T-helper 1 cell (primary cell): ENCODE results near the gene ARHGAP22.

Source experiments
- DNase-seq, 5 donors: peaks; one replicate each; pipeline ENCODE4 v3.0.0-alpha.2; 2012 to 2020

The ARHGAP22 gene

DNA sequence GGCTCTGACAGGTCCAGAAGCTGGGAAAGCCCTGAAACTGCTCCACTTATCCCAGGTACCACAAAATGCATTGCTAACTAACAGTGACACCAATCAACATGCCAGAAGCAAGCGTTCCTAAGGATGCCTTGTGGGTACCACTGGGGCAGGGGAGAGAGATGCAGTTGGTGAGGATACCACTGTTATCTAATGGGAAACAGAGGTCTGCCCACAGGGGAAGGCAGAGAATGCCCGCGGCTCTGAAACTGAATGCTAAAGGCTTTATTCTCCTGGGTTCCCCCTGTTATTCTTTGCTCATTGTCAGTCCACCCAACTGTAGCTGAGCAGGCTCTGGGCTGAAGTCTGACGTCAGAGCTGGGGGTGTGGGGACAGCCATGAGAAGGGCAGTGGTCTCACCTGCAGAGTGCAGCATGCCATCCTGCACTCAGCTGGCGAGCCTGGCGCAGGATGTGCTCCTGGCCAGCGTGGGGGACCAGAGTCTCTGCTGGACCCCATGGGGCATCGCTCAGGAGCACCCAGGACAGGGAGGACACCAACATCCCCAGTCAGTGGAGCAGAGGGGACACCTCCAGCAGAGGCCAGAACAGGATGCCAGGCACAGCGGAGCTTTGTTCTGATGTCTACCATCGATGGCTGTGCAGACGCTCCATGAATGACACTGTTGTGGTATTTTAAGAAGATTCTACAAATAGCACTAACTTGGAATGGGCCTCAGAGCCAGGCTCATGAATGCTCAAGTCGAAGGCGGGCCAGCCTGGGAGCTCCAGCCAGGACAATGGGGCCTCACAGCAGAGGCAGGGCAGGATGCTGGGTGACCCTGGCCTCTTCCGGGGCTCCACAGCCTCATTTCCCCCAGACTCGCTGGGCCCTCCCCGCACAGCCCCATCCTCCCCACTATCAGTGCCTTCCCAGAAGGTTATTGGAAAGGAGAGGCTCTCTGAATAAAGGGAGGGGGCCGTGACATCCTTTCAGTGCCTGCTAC, 95.8 kb downstream of the ARHGAP22 start:
- no peak for DNase-seq

DNA sequence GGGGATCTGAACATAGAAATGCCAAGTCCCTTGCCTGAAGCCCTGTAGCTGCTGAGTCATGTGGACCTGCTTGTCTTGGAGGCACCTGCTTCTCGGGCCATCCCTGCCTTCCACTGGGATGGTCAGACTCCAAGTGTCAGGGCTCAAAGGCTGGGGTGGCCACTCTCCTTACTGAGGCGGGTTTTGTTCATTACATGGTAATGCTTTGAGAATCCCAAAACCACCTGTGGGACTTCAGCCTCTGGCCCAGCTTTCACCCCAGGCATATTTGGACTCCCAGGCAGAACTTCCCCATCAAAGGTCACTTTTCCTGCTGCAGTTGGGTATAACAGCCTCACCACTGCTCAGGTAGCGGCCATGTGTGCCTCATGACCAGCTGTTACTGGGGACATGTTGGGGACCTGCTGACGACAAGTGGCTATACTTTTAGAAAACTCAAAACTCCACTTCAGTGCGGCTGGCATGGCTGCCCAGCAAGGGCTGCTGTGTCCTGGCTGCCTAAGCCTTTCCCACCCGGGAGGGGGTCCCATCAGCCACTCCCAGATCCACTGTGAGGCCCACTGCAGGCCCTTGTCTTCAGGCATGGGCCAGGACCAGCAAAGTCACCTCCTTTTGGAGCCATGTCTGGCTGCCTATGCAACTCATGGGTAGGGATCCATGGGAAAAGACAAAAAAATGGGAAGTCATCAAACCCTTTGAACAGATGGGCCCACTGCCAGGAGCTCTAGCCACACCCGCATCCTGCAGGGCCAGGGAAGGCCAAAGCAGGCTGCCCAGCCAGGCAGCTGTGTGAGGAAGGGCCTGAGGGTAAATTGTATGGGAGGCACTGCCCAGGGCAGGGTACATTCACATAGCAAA, 96.7 kb downstream of the ARHGAP22 start:
- DNase-seq, result no peak

DNA sequence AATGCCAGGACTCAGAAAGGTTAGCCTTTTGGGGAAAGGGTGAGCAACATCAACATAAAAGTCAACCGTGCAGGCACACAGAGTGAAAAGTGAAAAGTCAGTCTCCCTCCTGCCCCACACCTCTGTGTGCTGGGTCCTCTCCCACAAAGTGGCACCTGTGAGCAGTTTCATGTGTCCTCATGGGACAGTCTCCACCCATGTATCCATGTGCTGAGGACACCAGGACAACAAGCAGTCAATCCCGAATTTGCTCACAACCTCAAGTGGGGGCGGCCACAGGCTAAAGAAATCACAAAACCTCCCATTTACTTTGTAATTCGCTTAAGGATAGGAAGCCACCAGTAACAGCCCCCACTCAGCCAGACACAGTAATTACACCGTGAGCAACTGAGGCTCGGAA, 97.4 kb downstream of the ARHGAP22 start:
- DNase-seq, result no peak

DNA sequence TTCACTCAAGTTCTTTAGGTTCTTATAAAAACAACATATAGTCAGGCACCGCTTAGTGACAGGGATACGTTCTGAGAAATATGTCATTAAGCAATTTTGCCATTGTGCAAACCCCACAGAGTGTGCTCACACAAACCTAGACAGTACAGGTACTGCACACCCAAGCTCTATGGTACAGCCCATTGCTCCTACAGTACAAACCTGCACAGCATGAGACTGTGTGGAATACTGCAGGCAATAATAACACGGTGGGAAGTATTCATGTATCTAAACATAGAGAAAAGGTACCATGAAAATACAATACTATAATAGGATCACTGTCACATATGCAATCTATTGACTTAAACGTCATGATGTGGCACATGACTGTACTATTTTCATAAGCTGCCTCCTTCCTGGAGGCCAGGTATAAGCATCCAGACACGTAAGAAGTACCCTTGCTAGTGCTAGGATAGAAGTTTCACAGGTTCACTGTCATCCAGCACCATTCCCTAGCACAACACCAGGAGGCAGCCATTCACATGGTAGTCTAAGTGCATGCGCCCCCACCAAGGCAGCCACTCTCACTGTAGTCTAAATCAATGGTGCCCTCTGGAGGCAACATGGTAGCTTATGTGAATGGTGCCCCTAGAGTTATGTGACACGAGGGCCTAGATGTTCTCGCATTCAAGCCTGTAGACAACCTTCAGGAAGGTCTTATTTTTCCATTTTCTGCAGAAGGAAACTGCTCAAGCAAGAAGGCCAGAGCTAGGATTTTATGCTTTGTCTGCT, 98.5 kb downstream of the ARHGAP22 start:
- peak in 1 of 5 donors; percentile 30 for DNase-seq

DNA sequence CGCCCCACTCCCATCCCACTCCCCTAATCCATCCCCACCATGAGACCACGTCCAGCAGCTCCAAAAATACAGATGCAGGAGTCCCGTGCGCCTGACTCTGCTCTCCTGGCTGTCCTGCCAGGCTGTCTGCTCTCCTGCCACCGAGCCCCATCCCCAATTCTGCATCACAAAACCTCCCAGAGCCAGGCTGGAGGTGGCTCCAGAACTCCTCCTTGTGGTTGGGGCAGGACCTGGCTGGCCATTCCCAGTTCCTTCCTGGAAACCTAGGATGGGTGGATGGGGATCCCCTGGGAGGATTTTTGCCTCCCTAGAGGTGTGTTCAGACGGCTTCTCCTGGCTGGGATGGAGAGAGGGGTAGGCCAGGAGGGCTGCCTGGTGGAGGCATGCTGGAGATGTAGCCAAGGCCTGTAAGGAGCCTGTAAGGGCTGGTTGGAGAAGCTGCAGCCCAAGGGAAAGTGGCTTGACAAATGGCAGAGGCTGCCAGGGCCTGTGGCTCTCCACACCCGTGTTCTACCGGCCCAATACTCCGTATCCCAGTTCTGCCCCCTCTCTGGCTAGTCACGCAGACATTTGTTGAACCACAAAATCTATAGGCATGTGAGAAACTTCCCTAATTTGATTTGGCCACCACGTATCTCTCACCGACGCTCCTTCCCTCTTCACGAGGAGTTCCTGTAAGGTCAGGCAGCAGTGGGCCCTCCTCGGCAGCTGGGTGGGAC, 99.3 kb downstream of the ARHGAP22 start:
- no peak for DNase-seq

DNA sequence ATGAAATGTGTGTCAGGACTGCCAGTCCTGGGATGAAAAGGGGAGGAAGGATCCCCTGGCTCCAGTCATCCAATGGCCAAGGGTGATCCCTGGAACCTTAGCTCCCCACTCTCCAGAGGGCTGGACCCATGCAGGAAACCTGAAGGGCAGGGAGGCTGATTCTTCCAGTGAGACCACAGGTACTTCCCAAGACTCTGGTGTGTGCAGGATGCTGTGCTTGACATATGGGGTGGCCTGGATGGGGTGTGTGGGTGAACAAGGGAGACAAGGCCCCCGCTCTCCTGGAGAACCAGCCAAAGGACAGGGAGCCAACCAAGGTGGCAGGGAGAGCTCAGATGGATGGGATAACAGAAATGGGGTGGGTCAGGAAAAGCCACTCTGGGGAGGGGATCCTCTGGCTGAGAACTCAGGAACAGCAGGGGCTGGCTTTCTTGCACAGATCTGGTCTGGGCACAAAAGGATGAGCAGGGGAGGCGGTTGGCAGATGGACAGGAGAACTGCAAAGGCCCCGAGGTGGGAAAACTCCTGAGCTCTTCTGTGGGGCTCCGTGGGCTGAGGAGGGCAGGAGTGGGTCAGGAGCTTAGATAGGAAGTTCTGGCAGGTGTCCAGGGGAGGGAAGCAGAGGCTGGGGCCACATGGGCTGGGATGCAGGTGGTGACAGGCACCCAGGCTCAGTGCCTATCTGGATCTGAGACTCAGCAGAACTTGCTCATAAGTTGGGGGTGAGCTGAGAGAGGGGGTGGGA, 100.6 kb downstream of the ARHGAP22 start:
- no peak for DNase-seq

DNA sequence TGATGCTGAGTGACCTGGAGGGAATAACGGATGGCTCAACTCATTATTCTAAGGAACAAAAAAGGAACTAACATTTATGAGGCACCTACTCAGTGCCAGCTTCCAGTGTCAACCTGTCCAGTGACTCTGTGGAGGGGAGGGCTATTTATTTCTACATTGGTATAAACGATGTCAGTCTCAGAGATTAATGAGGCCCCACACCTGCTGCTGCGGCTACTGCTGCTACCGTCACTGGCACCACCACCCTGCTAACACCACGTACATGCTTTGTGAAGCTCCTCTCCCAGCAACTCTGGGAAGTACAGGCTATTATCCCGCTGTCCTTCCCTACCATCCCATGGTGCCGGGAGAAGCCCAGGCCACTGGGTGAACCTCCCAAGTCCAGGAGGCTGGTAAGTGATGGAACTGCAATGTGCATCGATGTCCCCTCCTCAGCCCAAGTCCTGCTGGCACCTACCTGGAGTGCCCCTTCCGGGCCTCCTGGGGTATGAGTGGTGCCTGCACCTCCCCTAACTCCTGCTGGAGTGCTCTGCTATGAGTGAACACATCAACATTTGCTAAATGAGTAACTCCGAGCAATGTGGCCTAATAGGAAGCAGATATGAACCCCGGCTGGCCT, 101.5 kb downstream of the ARHGAP22 start:
- no peak for DNase-seq

DNA sequence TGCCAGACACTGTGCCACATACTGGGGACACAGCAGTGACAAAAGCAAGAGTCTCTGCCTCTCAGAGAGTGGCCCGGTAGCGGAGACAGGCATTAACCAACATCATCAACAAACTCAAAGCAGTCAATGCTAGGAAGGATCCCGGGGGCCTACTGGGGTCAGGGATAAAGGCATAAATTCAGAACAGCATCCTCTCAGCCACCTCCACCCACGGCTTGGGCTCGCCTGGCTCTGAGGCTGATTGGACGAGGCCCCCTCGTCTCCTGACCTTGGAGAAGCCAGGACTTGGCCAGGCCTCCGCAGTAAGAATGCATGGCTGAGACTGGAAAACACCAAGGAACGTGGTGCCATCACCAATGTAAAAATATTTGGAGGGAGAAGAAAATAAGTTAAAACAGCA, 102.1 kb downstream of the ARHGAP22 start:
- no peak for DNase-seq

DNA sequence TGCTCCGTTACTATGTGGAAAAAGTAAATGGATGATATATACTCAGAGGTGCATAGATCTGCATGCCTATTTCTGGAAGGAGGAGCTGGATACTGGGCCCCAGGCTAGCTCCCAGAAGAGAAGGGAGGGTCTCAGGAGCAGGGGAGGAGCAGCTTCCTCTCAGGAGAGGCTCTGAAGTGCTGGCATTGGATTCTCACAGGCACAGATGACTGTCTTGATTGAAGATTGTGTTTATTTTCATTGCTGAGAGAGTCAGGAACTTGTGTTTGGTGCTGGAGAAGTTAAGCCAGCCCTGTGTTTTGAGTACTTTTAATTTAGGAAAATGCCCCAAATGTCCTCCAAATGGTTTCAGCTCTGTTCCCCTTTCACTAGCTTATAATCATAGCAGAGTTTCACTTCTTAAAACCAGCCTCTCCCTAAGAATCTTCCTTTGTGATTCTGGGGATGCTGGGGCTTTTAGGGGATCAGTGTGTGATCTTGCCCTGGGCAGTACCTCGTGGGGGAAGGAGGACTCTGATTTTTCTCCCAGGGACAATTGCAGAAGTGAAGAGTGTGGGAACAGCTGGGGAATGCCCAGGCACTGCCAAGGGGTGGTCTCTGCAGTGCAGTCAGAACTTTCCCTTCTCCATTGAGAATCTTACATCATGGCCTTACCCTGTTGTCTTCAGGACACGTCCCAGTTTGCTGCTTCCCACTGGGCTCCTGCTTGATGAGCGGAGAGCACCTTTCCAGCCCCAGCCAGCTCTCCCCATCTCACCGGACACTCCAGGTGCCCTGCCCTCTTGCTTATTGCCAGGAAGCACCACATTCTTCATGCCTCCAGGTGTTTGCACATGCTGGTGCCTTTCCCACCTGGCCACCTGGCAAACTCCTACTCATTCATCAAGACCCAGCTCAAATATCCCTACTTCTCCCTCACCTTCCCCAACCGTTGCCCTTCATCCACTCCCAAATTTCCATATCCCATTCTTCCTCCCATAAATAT, 102.8 kb downstream of the ARHGAP22 start:
- DNase-seq, result no peak

DNA sequence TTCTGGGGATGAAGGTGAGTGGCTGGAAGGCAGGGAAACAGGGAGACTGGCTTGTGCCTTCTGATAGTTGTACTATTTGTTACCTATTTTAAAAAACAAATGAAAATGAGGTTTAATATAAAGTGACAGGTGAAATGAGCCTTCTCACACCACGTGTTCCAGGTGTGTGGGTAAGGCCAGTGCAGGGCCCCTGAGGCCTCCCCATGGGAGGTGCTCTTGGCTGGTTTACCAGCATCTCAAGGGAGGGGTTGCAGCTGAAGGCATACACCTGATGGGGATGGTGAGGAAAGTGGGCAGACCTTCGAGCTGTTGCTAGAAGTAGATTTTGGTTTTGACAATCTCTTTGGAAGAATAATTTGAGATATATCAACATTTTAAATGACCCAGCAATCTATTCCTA, 103.6 kb downstream of the ARHGAP22 start:
- no peak for DNase-seq

DNA sequence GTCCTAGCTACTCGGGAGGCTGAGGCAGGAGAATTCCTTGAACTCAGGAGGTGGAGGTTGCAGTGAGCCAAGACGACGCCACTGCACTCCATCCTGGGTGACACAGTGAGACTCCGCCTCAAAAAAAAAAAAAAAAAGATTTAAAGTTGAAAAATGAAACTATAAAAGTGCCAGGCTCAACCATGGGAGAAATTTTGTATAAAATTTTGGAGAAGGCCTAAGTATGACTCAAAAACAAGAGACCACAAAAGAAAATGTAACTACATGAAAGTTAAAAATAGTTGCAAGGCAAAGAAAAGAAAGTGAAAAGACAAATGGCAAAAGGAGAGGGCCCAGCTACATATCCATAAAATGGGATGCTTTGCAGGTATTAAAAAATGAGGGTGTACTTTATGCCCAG, 104.1 kb downstream of the ARHGAP22 start:
- DNase-seq, result no peak

DNA sequence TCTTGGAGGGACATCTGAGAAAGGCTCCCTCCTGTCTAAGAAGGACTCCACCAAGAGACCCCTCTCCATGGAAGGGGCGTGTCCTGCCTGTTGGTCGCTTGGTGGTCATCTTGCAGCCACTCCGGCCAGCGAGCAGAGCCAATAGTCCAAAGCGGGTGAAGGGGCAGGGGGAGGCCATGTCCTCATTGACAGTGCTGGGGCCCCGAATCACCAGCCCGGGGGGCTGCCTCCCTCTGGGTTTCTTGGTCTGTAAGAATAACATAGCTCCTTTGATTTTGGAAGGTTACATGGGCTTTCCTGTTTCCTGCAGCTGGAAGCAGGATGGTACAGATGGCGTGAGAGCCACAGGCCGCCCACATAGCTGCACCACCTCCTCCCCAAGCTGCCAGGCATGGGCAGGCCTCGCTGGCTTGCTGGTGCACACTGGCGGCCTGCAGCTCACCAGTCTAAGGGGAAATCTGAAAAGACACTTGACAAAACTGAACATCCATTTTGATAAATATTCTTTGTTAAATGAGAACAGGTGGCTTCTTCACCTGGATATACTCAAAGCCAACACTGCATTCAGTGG, 105.8 kb downstream of the ARHGAP22 start:
- DNase-seq, result no peak

DNA sequence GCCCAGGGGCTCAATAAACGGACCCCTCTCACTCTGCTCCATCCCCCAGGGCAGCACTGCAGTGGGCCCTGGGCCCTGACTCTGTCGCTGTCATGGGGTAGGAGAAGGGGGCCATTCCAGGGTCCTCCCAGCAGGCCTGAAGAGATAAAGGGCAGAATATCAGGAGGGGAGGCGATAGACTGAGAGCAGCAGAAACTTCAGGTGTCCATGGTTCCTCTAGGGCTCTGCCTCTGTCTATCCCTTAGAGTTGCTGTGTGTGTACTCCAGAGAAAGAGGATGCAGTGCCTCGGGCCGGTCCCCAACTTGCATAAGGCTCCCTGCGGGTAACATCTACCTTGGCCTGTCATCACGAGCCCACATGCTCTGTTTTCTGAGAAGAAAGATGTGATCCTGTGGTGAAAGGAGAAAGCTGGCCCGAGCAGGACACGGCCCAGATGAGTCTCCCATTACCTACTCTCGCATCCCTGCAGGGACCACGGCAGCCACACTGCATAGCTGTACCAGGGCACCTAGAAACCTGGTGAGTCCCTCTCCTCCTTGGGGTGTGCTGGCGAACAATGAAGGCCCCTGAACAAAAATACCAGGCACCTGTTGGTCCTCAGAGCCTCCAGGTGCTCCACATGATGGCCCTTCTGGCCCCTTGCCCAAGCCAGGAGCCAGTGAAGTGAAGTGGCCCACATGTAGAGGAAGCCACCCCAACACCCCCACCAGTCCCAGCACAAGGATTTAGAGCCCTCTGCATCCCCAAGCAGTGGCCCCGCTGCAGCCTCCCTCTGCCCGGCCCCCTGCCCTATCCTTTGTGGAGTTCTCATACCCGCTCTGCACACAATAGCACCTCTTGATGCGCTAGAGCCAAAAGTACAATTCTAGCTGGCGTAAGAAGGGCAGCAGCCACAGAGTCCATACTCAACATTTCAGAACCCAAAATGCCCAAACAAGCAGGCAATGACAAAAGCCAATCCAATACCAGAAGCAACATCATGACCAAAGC, 106.8 kb downstream of the ARHGAP22 start:
- no peak for DNase-seq

DNA sequence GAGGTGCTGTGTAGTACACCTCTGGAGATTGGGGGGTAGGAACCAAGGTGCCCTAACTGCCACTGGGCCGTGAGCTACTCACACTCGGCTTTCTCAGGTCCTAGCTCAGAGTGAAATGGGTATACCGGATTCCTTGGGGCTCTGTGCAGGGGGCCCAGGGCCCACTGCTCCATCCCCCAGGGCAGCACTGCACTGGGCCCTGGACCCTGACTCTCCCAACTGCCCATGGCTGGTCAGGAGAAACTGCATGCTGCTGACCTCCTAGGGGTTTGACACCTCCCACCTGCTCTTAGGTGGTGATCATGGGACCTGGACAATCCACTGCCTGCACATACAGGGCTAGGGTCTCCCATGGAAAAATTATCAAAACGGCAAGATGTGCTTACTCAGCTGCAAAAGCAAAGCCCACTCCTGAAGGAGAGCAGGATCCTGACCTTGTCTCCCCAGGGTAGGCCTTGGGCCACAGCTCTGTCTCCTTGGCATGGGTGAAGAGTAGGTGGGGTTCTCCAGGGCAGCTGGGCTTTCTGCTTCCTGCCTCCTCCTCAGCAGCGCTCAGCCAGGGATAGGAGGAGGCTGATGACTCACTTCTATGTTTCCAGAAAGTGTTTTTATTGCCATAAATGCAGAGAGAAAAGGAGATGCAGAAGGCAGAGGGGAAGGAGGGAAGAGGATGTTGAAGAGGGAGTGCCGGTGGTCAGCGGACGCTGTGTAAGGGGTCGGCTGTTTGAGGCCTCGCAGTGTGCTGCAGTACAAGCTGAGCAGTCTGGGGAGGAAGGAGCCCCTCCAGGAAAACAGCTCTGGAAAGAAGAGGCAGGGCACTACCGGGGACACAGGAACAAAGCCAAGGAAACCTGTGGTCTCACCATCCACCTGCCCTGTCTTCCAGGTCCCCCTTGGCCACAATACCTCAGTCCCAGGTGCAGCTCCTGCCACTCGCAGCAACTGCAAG, 107.8 kb downstream of the ARHGAP22 start:
- DNase-seq, result no peak

DNA sequence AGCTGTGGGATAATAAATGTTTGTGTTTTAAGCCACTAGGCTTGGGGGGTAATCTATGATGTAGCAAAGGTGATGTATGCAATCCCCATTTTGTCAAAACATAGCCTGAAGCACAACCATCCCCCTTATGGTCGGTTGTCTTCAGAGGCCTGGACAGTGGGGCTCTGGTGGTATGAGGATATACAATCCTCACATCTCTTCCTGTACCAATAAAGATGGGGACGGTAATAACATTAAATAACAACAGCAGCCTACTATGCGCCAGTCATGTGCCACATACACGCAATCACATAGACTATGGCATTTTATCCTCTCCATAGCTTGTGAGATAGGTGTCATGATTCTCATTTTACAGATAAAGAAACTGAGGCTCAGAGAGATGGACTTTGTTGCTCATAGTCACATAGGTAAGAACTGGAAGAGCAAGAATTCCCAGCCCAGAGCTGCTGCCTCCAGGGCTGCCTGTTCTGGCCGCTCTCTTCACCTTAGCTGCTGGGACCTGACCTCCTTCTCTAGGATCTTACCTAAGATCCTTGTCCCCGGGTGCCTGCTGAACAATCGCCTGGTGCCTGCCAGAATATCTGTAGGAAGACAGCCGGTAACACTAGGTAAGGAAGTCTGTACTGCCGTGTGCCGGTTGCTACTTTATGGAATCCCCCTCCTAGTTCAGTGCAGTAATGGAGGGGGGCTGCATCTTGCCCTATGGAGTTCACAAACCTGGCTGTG, 108.6 kb downstream of the ARHGAP22 start:
- DNase-seq, result no peak
